Activated B cell treated with CpG ODN at 0.5 μM for 24 hours (primary cell): ENCODE data around the gene VPS16. TPM values are rescaled to one million over a fixed set of nuclear protein-coding genes. Genes with fewer than 3 reads are reported as not detected.

ENCODE experiments used
- ATAC-seq: fragments of 200-7000 bp; cut with Tn5 transposase; one replicate; pipeline ENCODE4 v1.10.0; 2021; ENCODE audit warnings: low read depth, mild to moderate bottlenecking, moderate library complexity
- CTCF ChIA-PET: fragments of 350-600 bp; sonication (Branson Sonifier 250); formaldehyde crosslinking; loops from one replicate; lab custom pipeline; 2021; ENCODE audit warnings: antibody characterized with exemption; lab: Charles Lee
- POLR2A ChIA-PET: fragments of 350-600 bp; sonication (Branson Sonifier 250); formaldehyde crosslinking; loops from one replicate; lab custom pipeline; 2021; ENCODE audit warnings: antibody characterized with exemption; lab: Charles Lee
- DNase-seq: peaks from one replicate; pipeline ENCODE4 v3.0.0; 2022
- H3K27ac Mint-ChIP-seq: one replicate; pipeline ENCODE4 v1.8.0; 2020; ENCODE audit warnings: mixed read lengths
- H3K27me3 Mint-ChIP-seq: one replicate; pipeline ENCODE4 v1.8.0; 2021; ENCODE audit warnings: mixed read lengths
- H3K36me3 Mint-ChIP-seq: one replicate; pipeline ENCODE4 v1.8.0; 2021; ENCODE audit warnings: low read depth, mixed read lengths
- H3K4me1 Mint-ChIP-seq: one replicate; pipeline ENCODE4 v1.8.0; 2021; ENCODE audit warnings: mixed read lengths
- H3K4me3 Mint-ChIP-seq: one replicate; pipeline ENCODE4 v1.8.0; 2020; ENCODE audit warnings: mild to moderate bottlenecking, mixed read lengths
- H3K9me3 Mint-ChIP-seq: one replicate; pipeline ENCODE4 v1.8.0; 2020; ENCODE audit warnings: mixed read lengths
- intact Hi-C: fragments of 100-400 bp; cut with micrococcal nuclease; formaldehyde crosslinking; loops from one replicate; pipeline ENCODE4 v1.15.1; 2024
- total RNA-seq: library from RNA; stranded (reverse); gene quantifications from 2 replicates; pipeline ENCODE4 v1.2.3, GENCODE V29; 2022
- TF ChIP-seq, protein P1 (sequence below): fragments of 200-600 bp; IDR thresholded peaks from one replicate; pipeline ENCODE4 v1.8.0; 2022; ENCODE audit warnings: antibody characterized with exemption, mild to moderate bottlenecking

Gene VPS16
- total RNA-seq, 1 donor from 2014 or later, result 54.7 TPM

DNA sequence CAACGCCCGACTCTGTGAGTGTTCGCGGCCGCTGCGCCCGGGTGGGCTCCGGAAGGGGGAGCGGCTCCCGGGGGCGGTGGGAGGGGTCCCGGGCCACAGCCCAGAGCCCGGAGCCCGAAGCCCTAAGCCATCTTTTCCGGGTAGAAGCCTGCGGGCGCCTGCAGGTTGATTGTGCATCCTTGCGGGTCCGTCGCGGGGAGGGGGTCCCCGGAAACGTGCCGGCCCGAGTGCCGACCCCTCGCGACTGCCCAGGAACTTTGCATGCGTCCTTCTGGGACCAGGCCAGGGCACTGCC lies 33.1 kb downstream of the VPS16 start:
- ATAC-seq, result peak; percentile 64

DNA sequence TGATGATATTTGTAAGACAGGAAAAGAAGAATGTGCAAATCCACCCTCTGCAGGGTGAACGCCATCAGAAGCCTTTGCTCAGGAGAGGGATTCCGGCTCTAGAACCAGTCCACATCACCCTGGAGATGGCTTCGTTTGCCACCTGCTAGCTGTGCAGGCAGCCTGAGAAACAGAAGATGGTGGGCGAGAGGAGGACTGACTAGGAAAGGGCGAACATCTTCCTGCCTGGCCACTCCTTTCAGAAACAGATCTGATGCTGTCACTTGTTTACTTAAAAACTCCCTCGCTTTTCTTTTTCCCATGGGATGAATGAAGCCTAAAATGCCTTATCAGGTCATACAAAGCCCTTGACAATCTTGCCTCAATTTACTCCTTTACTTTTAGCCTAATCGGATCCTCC lies 33.9 kb downstream of the VPS16 start:
- intact Hi-C loops, result loop anchor here (2.0 to 10.0 kb wide), 6 partner anchors 14 to 280 kb away; partner anchors contain the start of genes EBF4, FASTKD5, MRPS26 and UBOX5
- H3K27ac Mint-ChIP-seq, result peak overlapping the region; percentile 9
- DNase-seq (no peak), ATAC-seq (no peak)
- H3K36me3 Mint-ChIP-seq, result peaks cover 11% of the 10 kb centered on the region
- peaks cover 48% of the 10 kb centered on the region for H3K4me1 Mint-ChIP-seq
- ChIA-PET CTCF (no interaction called here), POLR2A (no interaction called here)
- H3K4me3 Mint-ChIP-seq, result peak overlapping the region; percentile 94
- no peaks in the 10 kb centered on the region for H3K9me3 Mint-ChIP-seq
- peaks cover 4% of the 10 kb centered on the region for H3K27me3 Mint-ChIP-seq
- TF ChIP-seq, protein P1, sequence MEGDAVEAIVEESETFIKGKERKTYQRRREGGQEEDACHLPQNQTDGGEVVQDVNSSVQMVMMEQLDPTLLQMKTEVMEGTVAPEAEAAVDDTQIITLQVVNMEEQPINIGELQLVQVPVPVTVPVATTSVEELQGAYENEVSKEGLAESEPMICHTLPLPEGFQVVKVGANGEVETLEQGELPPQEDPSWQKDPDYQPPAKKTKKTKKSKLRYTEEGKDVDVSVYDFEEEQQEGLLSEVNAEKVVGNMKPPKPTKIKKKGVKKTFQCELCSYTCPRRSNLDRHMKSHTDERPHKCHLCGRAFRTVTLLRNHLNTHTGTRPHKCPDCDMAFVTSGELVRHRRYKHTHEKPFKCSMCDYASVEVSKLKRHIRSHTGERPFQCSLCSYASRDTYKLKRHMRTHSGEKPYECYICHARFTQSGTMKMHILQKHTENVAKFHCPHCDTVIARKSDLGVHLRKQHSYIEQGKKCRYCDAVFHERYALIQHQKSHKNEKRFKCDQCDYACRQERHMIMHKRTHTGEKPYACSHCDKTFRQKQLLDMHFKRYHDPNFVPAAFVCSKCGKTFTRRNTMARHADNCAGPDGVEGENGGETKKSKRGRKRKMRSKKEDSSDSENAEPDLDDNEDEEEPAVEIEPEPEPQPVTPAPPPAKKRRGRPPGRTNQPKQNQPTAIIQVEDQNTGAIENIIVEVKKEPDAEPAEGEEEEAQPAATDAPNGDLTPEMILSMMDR, result no peak

More for the DNA sequence above, 33.1 kb downstream of the VPS16 start:
- intact Hi-C loops, result loop anchor here (1.0 to 10.0 kb wide), 11 partner anchors 15 to 403 kb away; partner anchors contain the start of genes EBF4, FASTKD5, LZTS3 and MRPS26
- H3K9me3 Mint-ChIP-seq, result no peaks in the 10 kb centered on the region
- H3K36me3 Mint-ChIP-seq, result peaks cover 9% of the 10 kb centered on the region
- TF ChIP-seq, protein P1, result no peak
- no peak for DNase-seq
- peaks cover 41% of the 10 kb centered on the region for H3K4me1 Mint-ChIP-seq
- H3K4me3 Mint-ChIP-seq, result peak overlapping the region; percentile 94
- POLR2A ChIA-PET, result interaction anchor here (0.5 to 2.3 kb wide), 5 partner anchors 19 to 222 kb away, joined by 3 to 17 read pairs (median 5); partner anchors contain the start of genes MRPS26, NOP56, PCED1A and VPS16
- CTCF ChIA-PET, result interaction anchor here (1.0 kb wide), 1 partner anchor 128 kb away, joined by 3 read pairs; no protein-coding TSS in a partner anchor
- peaks cover 4% of the 10 kb centered on the region for H3K27me3 Mint-ChIP-seq
- peak overlapping the region; percentile 77 for H3K27ac Mint-ChIP-seq

DNA sequence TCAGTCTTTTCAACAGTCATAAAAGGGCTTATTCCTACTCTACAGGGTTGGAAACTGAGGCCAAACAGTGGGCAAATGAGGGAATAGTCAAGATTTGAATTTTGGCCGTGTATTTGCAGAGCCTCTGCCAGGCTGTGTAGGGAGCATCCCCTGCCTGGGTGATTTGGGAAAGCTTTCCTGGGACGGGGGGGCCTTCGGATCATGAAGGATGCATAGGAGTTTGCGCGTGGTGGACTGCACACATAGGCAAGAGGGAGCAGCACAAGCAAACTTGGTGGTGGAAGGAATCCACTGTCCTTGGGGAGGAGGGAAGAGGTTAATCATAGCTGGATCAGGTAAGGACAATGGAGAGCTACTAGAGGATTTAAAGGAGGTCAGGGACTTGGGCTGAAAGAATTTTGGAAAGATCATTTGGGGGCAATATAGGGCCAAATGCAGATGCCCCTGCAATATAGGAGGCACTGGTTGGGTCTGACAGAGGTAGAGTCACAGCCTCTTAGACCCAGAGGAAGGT lies 35.2 kb downstream of the VPS16 start:
- no peak overlapping the region for H3K27ac Mint-ChIP-seq
- H3K27me3 Mint-ChIP-seq, result peaks cover 4% of the 10 kb centered on the region
- DNase-seq (no peak), ATAC-seq (no peak)
- H3K36me3 Mint-ChIP-seq, result peaks cover 14% of the 10 kb centered on the region
- H3K4me1 Mint-ChIP-seq, result peaks cover 54% of the 10 kb centered on the region
- CTCF ChIA-PET, result no interaction called here
- POLR2A ChIA-PET, result no interaction called here
- intact Hi-C loops, result loop anchor here (2.0 to 10.0 kb wide), 2 partner anchors 13 to 279 kb away; partner anchors contain the start of genes FASTKD5 and UBOX5
- TF ChIP-seq, protein P1, result no peak
- no peaks in the 10 kb centered on the region for H3K9me3 Mint-ChIP-seq
- peak overlapping the region; percentile 32 for H3K4me3 Mint-ChIP-seq

DNA sequence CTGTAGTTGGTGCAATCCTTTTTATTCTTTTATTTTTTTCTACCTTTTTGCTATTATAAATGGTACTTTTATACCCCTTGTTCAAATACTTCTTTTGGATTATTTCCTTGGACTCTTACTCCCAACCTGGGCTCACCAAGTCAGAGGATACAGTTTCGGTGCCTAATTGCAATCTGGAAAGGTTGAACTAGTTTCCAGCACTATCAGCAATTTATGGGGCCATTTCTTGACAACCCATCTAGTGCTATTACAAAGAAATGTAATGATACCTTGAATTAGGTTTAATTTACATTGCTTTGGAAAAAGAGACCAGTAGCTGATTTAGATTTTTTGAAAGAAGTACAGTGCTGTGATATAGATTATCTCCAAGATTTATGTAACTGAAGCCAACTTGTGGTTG lies 38.0 kb downstream of the VPS16 start:
- H3K36me3 Mint-ChIP-seq, result peaks cover 11% of the 10 kb centered on the region
- no peaks in the 10 kb centered on the region for H3K9me3 Mint-ChIP-seq
- no peaks in the 10 kb centered on the region for H3K27me3 Mint-ChIP-seq
- ATAC-seq, result no peak
- H3K4me1 Mint-ChIP-seq, result peaks cover 47% of the 10 kb centered on the region
- ChIA-PET CTCF (interaction anchor here (0.8 kb wide), 1 partner anchor 9 kb away, joined by 3 read pairs; no protein-coding TSS in a partner anchor), POLR2A (interaction anchor here (1.4 kb wide), 1 partner anchor 9 kb away, joined by 3 read pairs; no protein-coding TSS in a partner anchor)
- no peak for DNase-seq
- H3K27ac Mint-ChIP-seq, result no peak overlapping the region
- TF ChIP-seq, protein P1, result no peak
- H3K4me3 Mint-ChIP-seq, result no peak overlapping the region
- intact Hi-C loops, result loop anchor here (10.0 kb wide), 1 partner anchor 276 kb away; the partner anchor contains the start of genes FASTKD5 and UBOX5

DNA sequence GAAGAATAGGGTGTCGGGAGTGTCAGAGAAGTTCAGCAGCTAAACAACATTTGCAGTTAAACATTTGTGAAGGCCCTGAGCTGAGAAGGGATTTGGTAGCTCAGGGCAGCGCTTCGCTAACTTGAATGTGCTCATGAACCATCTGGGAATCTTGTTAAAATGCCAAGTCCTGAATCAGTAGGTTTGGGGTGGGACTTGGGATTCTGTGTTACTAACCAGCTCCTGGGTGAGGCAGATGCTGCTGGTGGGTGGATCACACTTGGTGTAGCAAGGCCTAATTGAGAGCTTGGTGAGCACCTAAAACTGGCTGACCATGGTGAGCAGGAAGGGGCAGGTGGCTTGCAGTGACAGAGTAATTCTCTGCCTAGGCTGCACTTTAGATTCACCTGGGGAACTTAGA lies 38.6 kb downstream of the VPS16 start:
- DNase-seq, result no peak
- TF ChIP-seq, protein P1, result no peak
- peaks cover 49% of the 10 kb centered on the region for H3K4me1 Mint-ChIP-seq
- ChIA-PET POLR2A (interaction anchor here (0.6 kb wide), 1 partner anchor 925 kb away, joined by 8 read pairs; no protein-coding TSS in a partner anchor), CTCF (interaction anchor here (0.8 kb wide), 1 partner anchor 9 kb away, joined by 3 read pairs; no protein-coding TSS in a partner anchor)
- peaks cover 13% of the 10 kb centered on the region for H3K36me3 Mint-ChIP-seq
- H3K4me3 Mint-ChIP-seq, result no peak overlapping the region
- no peak overlapping the region for H3K27ac Mint-ChIP-seq
- intact Hi-C loops, result loop anchor here (10.0 kb wide), 1 partner anchor 276 kb away; the partner anchor contains the start of genes FASTKD5 and UBOX5
- no peaks in the 10 kb centered on the region for H3K9me3 Mint-ChIP-seq
- no peaks in the 10 kb centered on the region for H3K27me3 Mint-ChIP-seq
- no peak for ATAC-seq
